Right atrium auricular region (tissue), 2 donors: Measurements from ENCODE around the gene EPB41L4B. TPM values are rescaled to one million over a fixed set of nuclear protein-coding genes. Genes with fewer than 3 reads are reported as not detected.

Experiments used
- DNase-seq: peaks from one replicate; pipeline ENCODE4 v3.0.0-alpha.2; 2019; ENCODE audit warnings: low spot score
- H3K27ac ChIP-seq, 2 donors: fragments of 200-600 bp; sonication (generic); 1 replicate in 1 of 2; 2 replicates in 1 of 2; pipeline ENCODE4 v1.5.1; 2016 to 2019
- H3K27me3 ChIP-seq, 2 donors: fragments of 200-600 bp; sonication (generic); one replicate each; pipeline versions ENCODE4 v1.5.1 to v1.6.0; 2017 to 2019
- H3K36me3 ChIP-seq: fragments of 200-600 bp; sonication (generic); one replicate; pipeline ENCODE4 v1.5.1; 2016
- H3K4me1 ChIP-seq, 2 donors: fragments of 200-600 bp; sonication (generic); one replicate each; pipeline versions ENCODE4 v1.5.1 to v1.6.0; 2017 to 2019
- H3K4me3 ChIP-seq, 2 donors: fragments of 200-600 bp; sonication (generic); 1 replicate in 1 of 2; 2 replicates in 1 of 2; pipeline ENCODE4 v1.5.1; 2017 to 2019; ENCODE audit warnings: mild to moderate bottlenecking in 1 of 2, moderate library complexity in 1 of 2
- H3K9me3 ChIP-seq, 2 donors: fragments of 200-600 bp; sonication (generic); one replicate each; pipeline ENCODE4 v1.5.1; 2019
- total RNA-seq, 2 donors: library from RNA; depleted of rRNA; stranded (reverse); fragments of >200 nt; gene quantifications; one replicate each; pipeline ENCODE4 v1.1.0, GENCODE V29; 2016
- TF ChIP-seq, protein P1 (sequence below), 2 donors: fragments of 200-600 bp; sonication (generic); IDR thresholded peaks; one replicate each; pipeline ENCODE4 v1.5.1; 2019; ENCODE audit warnings: antibody characterized with exemption in 2 of 2

Gene EPB41L4B
- total RNA-seq, 2 donors from 2014 or later, result 15.3 to 30.4 TPM

DNA sequence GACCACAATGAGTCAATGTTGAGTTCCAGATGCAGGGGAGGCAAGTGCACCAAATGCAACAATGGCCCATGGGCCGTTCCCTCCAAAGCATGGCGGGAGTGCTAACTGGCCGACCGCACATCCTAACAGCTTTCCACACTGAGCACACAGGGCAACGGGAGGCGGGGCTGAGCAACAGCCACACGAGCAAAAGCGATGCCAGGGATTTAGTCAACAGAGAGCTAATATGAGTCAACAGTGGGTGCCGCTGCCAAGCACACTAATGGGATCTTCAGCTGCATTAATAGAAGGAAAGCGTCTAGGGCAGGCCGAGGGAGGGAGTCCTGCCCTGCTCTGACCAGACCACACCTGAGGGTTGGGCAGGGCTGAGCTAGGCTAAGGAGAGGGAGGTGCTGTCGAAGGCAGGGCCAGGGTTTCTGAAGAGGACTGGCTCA, 4.6 kb downstream of the EPB41L4B start:
- peak; percentile 78 for DNase-seq
- H3K9me3 ChIP-seq, result no peaks in the 10 kb centered on the region
- TF ChIP-seq, protein P1, sequence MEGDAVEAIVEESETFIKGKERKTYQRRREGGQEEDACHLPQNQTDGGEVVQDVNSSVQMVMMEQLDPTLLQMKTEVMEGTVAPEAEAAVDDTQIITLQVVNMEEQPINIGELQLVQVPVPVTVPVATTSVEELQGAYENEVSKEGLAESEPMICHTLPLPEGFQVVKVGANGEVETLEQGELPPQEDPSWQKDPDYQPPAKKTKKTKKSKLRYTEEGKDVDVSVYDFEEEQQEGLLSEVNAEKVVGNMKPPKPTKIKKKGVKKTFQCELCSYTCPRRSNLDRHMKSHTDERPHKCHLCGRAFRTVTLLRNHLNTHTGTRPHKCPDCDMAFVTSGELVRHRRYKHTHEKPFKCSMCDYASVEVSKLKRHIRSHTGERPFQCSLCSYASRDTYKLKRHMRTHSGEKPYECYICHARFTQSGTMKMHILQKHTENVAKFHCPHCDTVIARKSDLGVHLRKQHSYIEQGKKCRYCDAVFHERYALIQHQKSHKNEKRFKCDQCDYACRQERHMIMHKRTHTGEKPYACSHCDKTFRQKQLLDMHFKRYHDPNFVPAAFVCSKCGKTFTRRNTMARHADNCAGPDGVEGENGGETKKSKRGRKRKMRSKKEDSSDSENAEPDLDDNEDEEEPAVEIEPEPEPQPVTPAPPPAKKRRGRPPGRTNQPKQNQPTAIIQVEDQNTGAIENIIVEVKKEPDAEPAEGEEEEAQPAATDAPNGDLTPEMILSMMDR (IDR thresholded peaks at IDR 0.05), result no peak
- peak overlapping the region; percentile 56 to 71 for H3K27ac ChIP-seq
- H3K36me3 ChIP-seq, result no peaks in the 10 kb centered on the region
- no peaks in the 10 kb centered on the region for H3K27me3 ChIP-seq
- H3K4me1 ChIP-seq, result peaks cover 0 to 66% of the 10 kb centered on the region in 2 donors
- no peak overlapping the region for H3K4me3 ChIP-seq

DNA sequence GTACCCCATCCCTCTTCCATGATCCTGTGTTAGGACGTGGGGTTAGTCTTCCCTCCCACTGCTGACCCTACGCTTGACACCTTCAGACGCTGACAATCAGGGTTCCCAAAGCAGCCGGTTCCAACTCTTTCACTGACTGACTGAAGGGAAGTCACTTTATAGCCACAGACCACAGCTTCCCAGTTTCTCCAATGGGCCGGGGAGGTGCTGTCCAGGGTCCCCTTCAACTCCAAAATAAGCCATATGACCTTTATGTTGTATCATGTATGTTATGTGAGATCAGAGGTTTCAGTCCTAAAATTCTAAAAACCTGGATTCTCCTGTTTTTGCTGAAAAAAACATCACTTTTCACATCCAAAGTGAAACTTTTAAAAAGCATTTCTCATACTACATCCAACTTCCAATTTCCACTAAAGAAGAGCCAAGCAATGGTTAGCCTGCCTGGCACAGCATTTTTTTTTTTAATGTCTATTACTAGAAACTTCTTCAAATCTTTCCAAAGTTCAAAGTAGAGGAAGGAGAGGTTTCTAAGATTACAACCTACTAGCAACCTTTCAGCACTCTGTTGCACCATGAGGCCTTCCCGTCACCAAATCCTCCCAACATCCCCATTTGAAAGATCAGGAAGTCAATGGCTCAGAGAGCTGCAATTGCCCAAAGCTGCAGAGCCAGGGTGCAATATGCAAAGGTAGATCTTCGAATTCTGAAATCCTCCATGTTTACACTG, 5.2 kb downstream of the EPB41L4B start:
- Histone ChIP-seq H3K4me1 (peaks cover 0 to 72% of the 10 kb centered on the region in 2 donors), H3K27ac (peak overlapping the region; percentile 67 to 71), H3K9me3 (no peaks in the 10 kb centered on the region), H3K27me3 (no peaks in the 10 kb centered on the region), H3K36me3 (no peaks in the 10 kb centered on the region), H3K4me3 (no peak overlapping the region)
- DNase-seq, result no peak
- TF ChIP-seq, protein P1 (IDR thresholded peaks at IDR 0.05), result no peak

DNA sequence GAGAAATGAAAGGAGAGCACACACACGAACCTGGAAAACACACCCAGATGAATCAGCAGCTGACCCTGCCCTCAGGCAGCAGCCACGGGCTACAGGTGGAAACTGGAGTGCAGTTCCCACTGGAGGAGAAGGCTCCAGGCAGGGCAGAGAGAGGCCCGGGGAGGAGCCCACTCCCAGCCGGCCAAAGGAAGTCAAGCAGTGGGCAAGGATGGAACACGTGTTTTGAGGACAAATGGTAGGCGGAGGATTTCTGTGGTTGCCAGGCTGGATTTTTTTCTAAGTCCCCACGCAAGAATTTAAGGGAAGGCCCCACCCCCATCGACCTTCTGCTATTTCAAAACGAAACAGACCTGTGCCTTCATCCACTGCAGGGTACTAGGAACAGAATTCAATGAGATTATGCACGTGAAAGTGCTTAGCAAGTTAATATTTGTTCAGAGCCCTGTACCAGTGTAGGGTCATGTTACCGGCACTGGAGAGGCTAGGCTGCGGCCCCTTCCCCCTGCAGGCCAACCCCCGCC, 6.8 kb downstream of the EPB41L4B start:
- no peak for DNase-seq
- Histone ChIP-seq H3K27ac (peak overlapping the region; percentile 67 to 71), H3K4me3 (no peak overlapping the region), H3K4me1 (peaks cover 0 to 75% of the 10 kb centered on the region in 2 donors), H3K27me3 (no peaks in the 10 kb centered on the region), H3K36me3 (no peaks in the 10 kb centered on the region), H3K9me3 (no peaks in the 10 kb centered on the region)
- TF ChIP-seq, protein P1 (IDR thresholded peaks at IDR 0.05), result no peak

DNA sequence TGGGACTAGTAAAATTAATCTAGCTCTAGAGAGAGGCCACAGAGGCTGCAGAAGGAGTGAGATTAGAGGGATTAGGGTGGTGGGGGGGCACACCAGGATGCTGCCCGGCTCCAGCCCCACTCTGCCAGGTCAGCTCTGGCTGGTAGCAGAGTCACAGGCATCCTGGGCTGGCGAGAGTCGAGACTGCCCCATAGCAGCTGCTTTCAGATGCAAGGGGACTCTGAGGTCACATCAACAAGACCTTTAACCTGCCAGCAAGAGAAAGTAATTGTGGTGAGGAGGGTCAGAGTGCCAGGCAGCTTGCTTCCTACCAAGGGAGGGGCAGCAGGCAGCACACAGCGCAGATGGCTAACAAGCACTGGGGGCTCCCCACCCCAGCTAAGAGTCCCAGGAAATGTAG, 7.5 kb downstream of the EPB41L4B start:
- H3K4me1 ChIP-seq, result peaks cover 0 to 69% of the 10 kb centered on the region in 2 donors
- no peaks in the 10 kb centered on the region for H3K27me3 ChIP-seq
- H3K9me3 ChIP-seq, result no peaks in the 10 kb centered on the region
- peak overlapping the region; percentile 67 to 71 for H3K27ac ChIP-seq
- H3K4me3 ChIP-seq, result no peak overlapping the region
- no peak for DNase-seq
- H3K36me3 ChIP-seq, result no peaks in the 10 kb centered on the region
- TF ChIP-seq, protein P1 (IDR thresholded peaks at IDR 0.05), result no peak

DNA sequence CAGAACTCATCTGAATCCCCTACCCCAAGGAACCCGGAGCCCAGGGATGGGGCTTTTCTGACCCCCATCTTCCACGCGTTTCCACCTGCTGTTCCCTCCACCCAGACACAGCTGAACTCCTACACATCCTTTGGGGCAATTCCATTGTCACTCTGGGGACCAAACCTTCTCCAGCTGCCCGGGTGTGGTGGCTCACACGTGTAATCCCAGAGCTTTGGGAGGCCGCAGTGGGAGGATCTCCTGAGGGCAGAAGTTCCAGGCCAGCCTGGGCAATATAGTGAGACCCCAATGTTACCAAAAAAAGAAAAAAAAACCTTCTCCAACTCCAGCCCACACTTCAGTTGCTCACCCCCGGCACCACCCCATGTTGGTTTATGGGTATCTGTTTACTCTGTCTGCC, 8.1 kb downstream of the EPB41L4B start:
- Histone ChIP-seq H3K27me3 (no peaks in the 10 kb centered on the region), H3K9me3 (no peaks in the 10 kb centered on the region), H3K36me3 (no peaks in the 10 kb centered on the region), H3K27ac (peak overlapping the region in 1 of 2 donors; percentile 30), H3K4me3 (no peak overlapping the region), H3K4me1 (peaks cover 0 to 69% of the 10 kb centered on the region in 2 donors)
- no peak for DNase-seq
- TF ChIP-seq, protein P1 (IDR thresholded peaks at IDR 0.05), result no peak
